ENCODE measurements around the gene APOBEC3B.

DNA sequence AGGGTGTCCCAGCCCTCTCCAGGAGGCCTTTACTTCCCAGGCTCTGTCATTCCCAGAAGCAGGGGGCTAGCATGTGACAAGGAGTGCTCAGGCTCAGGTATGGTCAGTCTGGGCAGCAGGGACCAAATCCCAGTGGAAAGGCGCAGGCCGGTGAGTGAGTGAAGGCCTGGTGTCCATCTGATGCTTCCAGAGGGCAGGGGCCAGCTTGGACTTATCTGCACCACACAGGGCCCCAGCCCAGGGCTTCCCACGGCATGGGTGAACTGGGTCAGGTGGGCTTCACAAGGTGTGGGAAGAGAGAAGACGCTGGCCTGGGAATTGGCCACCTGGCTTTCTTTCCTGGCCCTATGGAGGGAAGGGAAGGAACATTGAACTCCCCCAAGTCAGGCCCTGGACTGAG lies 45.1 kb upstream of the APOBEC3B start:
- TF ChIP-seq EZH2 (IDR thresholded peaks at IDR 0.05; ENCODE audit: insufficient read depth, poor library complexity, severe bottlenecking) (no peak), EZH2phosphoT487 (IDR thresholded peaks at IDR 0.05; ENCODE audit: insufficient read depth, low read depth) (no peak)

Data from GM23248 (cell line).